Measurements from ENCODE around the gene SLPI.
A peak's percentile ranks its signal among the peaks of the same experiment; 100 is the strongest.

The SLPI gene

GRCh38 chr20:45223136-45223535 is 31.2 kb downstream of the SLPI start:
- peak; percentile 81 for FAIRE-seq

GRCh38 chr20:45221076-45221475 is 33.3 kb downstream of the SLPI start, which contains the start of gene SEMG2:
SEMG2 (plus strand) TSS chr20:45221373; CDS start chr20:45221390, 17 bp downstream.
- FAIRE-seq, result peak; percentile 16
- DNase-seq (ENCODE audit: insufficient read length, low spot score), result no peak

More at GRCh38 chr20:45223136-45223535, 31.2 kb downstream of the SLPI start:
- no peak for DNase-seq (ENCODE audit: insufficient read length, low spot score)

- FAIRE-seq (no peak), DNase-seq (ENCODE audit: insufficient read length, low spot score) (no peak)
Measured at GRCh38 chr20:45218636-45219035, 35.7 kb downstream of the SLPI start.

GRCh38 chr20:45218124-45218523 is 36.2 kb downstream of the SLPI start:
- FAIRE-seq, result peak; percentile 93
- DNase-seq (ENCODE audit: insufficient read length, low spot score), result no peak

- FAIRE-seq (peak; percentile 44), DNase-seq (ENCODE audit: insufficient read length, low spot score) (no peak)
Measured at GRCh38 chr20:45212836-45213235, 41.5 kb downstream of the SLPI start.

- no peak for DNase-seq (ENCODE audit: insufficient read length, low spot score)
- peak; percentile 83 for FAIRE-seq
Measured at GRCh38 chr20:45211569-45212474, 42.5 kb downstream of the SLPI start.

- FAIRE-seq, result peak; percentile 4
- no peak for DNase-seq (ENCODE audit: insufficient read length, low spot score)
Measured at GRCh38 chr20:45209924-45210323, 44.4 kb downstream of the SLPI start.

GRCh38 chr20:45206725-45207124 is 47.6 kb downstream of the SLPI start, which contains the start of gene SEMG1:
SEMG1 (plus strand) TSS chr20:45207033; CDS start chr20:45207054, 21 bp downstream.
- DNase-seq (ENCODE audit: insufficient read length, low spot score), result no peak
- FAIRE-seq, result peak; percentile 84

Data from HTR-8/SVneo (cell line).